ENCODE measurements around the gene CHAF1A. TPM values are rescaled to one million over a fixed set of nuclear protein-coding genes. Genes with fewer than 3 reads are reported as not detected.

Gene CHAF1A
- total RNA-seq, 4 donors from 2014 or later, result 9.0 to 25.9 (median 12.6) TPM

DNA sequence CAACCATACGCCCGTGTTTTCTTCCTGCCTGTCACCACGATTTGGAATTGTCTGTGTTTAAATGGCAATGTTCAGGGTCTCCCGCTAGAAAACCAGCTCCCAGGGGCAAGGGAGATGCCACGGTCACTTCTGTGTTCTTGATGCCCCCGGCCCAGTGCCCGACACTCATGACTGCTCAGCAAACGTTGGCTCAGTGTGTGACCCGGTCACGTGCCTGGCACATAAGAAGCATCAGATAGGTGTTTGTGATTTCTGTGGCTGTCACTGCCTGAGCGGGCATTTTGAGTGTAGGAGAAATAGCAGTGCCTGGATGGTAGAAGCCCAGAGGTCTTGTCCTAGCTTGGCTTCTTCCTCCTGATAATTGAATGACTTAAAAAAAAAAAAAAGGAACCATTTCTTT, 85.1 kb downstream of the CHAF1A start:
- intact Hi-C loops (cut with DNase I; ENCODE audit: low total_unique reads), result no loop called here
- no peak overlapping the region for H3K4me3 ChIP-seq (ENCODE audit: low read depth, poor library complexity, severe bottlenecking)
- 81 to 92% methylated on average over 11 of the region's 11 CpGs for WGBS, 2 donors
- DNase-seq (ENCODE audit: low spot score in 2 of 2), result no peak
- TF ChIP-seq, protein P1, sequence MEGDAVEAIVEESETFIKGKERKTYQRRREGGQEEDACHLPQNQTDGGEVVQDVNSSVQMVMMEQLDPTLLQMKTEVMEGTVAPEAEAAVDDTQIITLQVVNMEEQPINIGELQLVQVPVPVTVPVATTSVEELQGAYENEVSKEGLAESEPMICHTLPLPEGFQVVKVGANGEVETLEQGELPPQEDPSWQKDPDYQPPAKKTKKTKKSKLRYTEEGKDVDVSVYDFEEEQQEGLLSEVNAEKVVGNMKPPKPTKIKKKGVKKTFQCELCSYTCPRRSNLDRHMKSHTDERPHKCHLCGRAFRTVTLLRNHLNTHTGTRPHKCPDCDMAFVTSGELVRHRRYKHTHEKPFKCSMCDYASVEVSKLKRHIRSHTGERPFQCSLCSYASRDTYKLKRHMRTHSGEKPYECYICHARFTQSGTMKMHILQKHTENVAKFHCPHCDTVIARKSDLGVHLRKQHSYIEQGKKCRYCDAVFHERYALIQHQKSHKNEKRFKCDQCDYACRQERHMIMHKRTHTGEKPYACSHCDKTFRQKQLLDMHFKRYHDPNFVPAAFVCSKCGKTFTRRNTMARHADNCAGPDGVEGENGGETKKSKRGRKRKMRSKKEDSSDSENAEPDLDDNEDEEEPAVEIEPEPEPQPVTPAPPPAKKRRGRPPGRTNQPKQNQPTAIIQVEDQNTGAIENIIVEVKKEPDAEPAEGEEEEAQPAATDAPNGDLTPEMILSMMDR (IDR thresholded peaks at IDR 0.05), result no peak

DNA sequence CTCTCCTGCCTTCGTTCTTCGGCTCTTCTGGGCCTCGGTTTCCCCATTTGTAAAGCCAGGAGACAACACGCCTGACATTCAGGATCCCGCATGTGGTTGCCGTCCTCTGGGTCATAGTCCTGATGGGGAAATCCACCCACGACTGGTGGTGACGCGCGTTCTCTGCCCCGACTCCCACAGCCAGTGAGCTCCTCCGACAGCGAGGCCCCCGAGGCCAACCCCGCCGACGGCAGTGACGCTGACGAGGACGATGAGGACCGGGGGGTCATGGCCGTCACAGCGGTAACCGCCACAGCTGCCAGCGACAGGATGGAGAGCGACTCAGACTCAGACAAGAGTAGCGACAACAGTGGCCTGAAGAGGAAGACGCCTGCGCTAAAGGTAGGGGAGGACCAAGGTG, 86.1 kb downstream of the CHAF1A start:
- no peak for DNase-seq (ENCODE audit: low spot score in 2 of 2)
- no peak overlapping the region for H3K4me3 ChIP-seq (ENCODE audit: low read depth, poor library complexity, severe bottlenecking)
- 91 to 95% methylated on average over 29 of the region's 29 CpGs for WGBS, 2 donors
- TF ChIP-seq, protein P1 (IDR thresholded peaks at IDR 0.05), result no peak
- TF ChIP-seq POLR2A (IDR thresholded peaks at IDR 0.05), result no peak
- intact Hi-C loops (cut with DNase I; ENCODE audit: low total_unique reads), result no loop called here

DNA sequence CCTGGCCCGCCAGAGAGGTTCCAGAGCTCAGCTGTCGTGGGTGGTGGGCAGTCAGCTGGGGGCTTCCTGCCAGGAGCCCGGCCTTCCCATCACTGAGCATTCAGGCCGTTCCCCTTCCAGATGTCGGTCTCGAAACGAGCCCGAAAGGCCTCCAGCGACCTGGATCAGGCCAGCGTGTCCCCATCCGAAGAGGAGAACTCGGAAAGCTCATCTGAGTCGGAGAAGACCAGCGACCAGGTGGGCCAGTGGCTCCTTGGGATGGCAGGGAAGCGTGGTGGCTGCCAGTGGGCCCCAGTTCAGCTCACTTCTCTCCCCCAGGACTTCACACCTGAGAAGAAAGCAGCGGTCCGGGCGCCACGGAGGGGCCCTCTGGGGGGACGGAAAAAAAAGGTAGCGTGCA, 89.0 kb downstream of the CHAF1A start:
- intact Hi-C loops (cut with DNase I; ENCODE audit: low total_unique reads), result no loop called here
- DNase-seq (ENCODE audit: low spot score in 2 of 2), result no peak
- 94 to 96% methylated on average over 21 of the region's 21 CpGs for WGBS, 2 donors

DNA sequence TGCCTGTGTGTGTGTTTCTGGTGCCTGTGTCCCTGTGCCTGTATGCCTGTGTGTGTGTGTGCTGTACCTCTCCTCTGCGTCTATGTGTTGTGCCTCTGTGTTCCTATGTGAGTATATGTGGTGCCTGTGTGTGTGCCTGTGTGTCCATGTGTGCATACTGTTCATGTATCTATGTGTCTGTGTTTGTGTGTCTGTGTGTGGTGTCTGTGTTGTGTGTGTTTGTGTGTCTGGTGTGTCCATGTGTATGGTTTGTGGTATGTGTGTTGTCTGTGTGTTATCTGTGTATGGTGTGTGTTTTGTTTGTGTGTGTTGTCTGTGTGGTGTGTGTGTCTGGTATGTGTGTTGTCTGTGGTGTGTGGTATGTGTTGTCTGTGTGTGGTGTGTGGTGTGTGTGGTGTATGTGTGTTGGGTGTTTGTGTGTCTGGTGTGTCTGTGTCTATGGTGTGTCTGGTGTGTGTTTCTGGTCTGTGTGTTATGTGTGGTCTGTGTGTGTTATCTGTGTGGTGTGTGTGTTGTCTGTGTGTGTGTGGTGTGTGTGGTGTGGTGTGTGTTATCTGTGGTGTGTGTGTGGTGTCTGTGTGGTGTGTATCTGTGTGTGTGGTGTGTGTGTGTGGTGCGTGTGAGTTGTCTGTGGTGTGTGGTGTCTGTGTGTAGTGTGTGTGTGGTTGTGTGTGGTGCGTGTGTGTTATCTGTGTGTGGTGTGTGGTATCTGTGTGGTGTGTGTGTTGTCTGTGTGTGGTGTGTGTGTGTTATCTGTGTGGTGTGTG, 90.1 kb downstream of the CHAF1A start:
- WGBS, 2 donors, result 92 to 93% methylated on average over 3 of the region's 3 CpGs
- DNase-seq (ENCODE audit: low spot score in 2 of 2), result no peak
- H3K4me3 ChIP-seq (ENCODE audit: low read depth, poor library complexity, severe bottlenecking), result no peak overlapping the region
- intact Hi-C loops (cut with DNase I; ENCODE audit: low total_unique reads), result no loop called here
- no peak for TF ChIP-seq POLR2A (IDR thresholded peaks at IDR 0.05)
- TF ChIP-seq, protein P1 (IDR thresholded peaks at IDR 0.05), result no peak

More for the DNA sequence above, 89.0 kb downstream of the CHAF1A start:
- H3K4me3 ChIP-seq (ENCODE audit: low read depth, poor library complexity, severe bottlenecking), result no peak overlapping the region
- TF ChIP-seq POLR2A (IDR thresholded peaks at IDR 0.05), result no peak
- TF ChIP-seq, protein P1 (IDR thresholded peaks at IDR 0.05), result no peak

Small RNA genes within 50 kb of the gene (microRNA-seq; reads per million reads assigned to microRNA genes)
- gene MIR4746 (ENCODE audit: borderline number of aligned reads in 1 of 2, borderline replicate concordance in 2 of 2), result 0.57 to 0.68 reads per million in 2 donors

Other genes with a start within 250 kb of the CHAF1A start
- not detected for gene CREB3L3, start 249.0 kb upstream of the CHAF1A start, total RNA-seq
- gene SIRT6, start 220.1 kb upstream of the CHAF1A start, total RNA-seq, result 10 to 100 TPM; 18.7 to 39.8 (median 32.9) TPM
- 1 to 10 TPM in 2 of 4 donors, under 1 TPM in 1, not detected in 1; 0.22 to 3.2 (median 1.5) TPM for gene ANKRD24, start 220.0 kb upstream of the CHAF1A start, total RNA-seq
- gene EBI3, start 173.1 kb upstream of the CHAF1A start, total RNA-seq, result 1 to 10 TPM in 1 of 4 donors, not detected in 3; 2.2 TPM
- gene YJU2, start 155.6 kb upstream of the CHAF1A start, total RNA-seq, result 10 to 100 TPM; 23.4 to 33.6 (median 28.3) TPM
- gene SHD, start 123.4 kb upstream of the CHAF1A start, total RNA-seq, result not detected
- not detected for gene TMIGD2, start 100.3 kb upstream of the CHAF1A start, total RNA-seq
- gene FSD1, start 98.0 kb upstream of the CHAF1A start, total RNA-seq, result under 1 TPM in 2 of 4 donors, not detected in 2; 0.16 to 0.64 TPM
- gene STAP2, start 63.8 kb upstream of the CHAF1A start, total RNA-seq, result 100 to 1,000 TPM in 2 of 4 donors, 10 to 100 TPM in 2; 78.5 to 159 (median 122) TPM
- gene MPND, start 59.1 kb upstream of the CHAF1A start, total RNA-seq, result 10 to 100 TPM in 1 of 4 donors, 1 to 10 TPM in 3; 4.4 to 10.6 (median 7.8) TPM
- 100 to 1,000 TPM; 109 to 117 (median 112) TPM for gene SH3GL1, start 2.1 kb upstream of the CHAF1A start, total RNA-seq
- 100 to 1,000 TPM in 2 of 4 donors, 10 to 100 TPM in 2; 77.0 to 161 (median 111) TPM for gene UBXN6, start 55.2 kb downstream of the CHAF1A start, total RNA-seq
- 10 to 100 TPM; 20.9 to 36.4 (median 30.1) TPM for gene HDGFL2, start 69.7 kb downstream of the CHAF1A start, total RNA-seq
- gene PLIN4, start 115.8 kb downstream of the CHAF1A start, total RNA-seq, result 10 to 100 TPM; 10.6 to 55.1 (median 24.2) TPM
- gene PLIN5, start 132.6 kb downstream of the CHAF1A start, total RNA-seq, result 10 to 100 TPM in 1 of 4 donors, 1 to 10 TPM in 3; 1.0 to 21.2 (median 5.3) TPM
- gene LRG1, start 137.4 kb downstream of the CHAF1A start, total RNA-seq, result 1 to 10 TPM; 1.8 to 9.9 (median 2.7) TPM
- 1 to 10 TPM; 3.3 to 6.0 (median 3.6) TPM for gene SEMA6B, start 157.0 kb downstream of the CHAF1A start, total RNA-seq
- gene TNFAIP8L1, start 236.9 kb downstream of the CHAF1A start, total RNA-seq, result 10 to 100 TPM in 1 of 4 donors, 1 to 10 TPM in 3; 3.1 to 11.6 (median 7.0) TPM